Measurements from ENCODE around the gene PCDHA4. TPM values are rescaled to one million over a fixed set of nuclear protein-coding genes. Genes with fewer than 3 reads are reported as not detected.

Gene PCDHA4
- total and polyA plus RNA-seq, 2 experiments from 2014 or later, result 1.8 to 12.5 TPM

DNA sequence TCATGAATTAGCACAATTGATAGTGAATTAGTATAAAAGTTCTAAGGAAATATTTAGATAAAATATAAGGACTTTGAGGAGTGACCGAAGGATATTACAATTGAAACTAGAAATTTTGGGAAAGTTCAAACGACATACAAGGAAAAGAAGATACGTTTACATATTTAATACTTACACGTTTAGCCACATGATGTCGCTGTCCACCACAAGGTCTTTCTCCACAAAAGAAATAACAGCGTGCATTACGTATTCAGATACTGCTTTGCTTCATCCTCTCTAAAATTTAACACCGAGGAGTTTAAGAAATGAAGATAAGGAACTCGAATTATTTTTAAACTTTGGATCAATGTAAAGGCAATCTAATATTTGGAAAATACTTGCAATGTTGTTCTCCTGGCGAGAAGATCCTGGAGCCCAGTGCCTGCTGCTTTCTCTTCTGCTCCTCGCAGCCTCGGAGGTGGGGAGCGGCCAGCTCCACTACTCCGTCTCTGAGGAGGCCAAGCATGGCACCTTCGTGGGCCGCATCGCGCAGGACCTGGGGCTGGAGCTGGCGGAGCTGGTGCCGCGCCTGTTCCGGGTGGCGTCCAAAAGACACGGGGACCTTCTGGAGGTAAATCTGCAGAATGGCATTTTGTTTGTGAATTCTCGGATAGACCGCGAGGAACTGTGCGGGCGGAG is 5.9 kb upstream of the PCDHA4 start, which contains the start of gene PCDHA3:
TSS of gene PCDHA3 (plus strand) at position 242 of the 678 bp plus-strand sequence.
- Mint-ChIP-seq H3K9me3 (peaks cover 25% of the 10 kb centered on the region), H3K4me1 (no peaks in the 10 kb centered on the region; the same call in 1 of the 3 replicates), H3K27me3 (ENCODE audit: insufficient read depth, low read depth, poor library complexity) (no peaks in the 10 kb centered on the region), H3K4me3 (no peak within 1 kb of the TSS), H3K36me3 (ENCODE audit: low read depth) (peaks cover 48% of the 10 kb centered on the region), H3K27ac (no peak within 1 kb of the TSS)
- Histone ChIP-seq H3K79me2 (replicated peaks; ENCODE audit: insufficient read depth) (no peaks in the 10 kb centered on the region), H4K20me1 (replicated peaks; ENCODE audit: insufficient read depth) (no peaks in the 10 kb centered on the region), H3K27ac (ENCODE audit: low read depth) (no peak within 1 kb of the TSS), H3K36me3 (ENCODE audit: insufficient read depth) (no peaks in the 10 kb centered on the region), H3K4me2 (peak within 1 kb of the TSS; percentile 61), H3F3A (replicated peaks; ENCODE audit: low read depth) (no peaks in the 10 kb centered on the region), H3K9me2 (ENCODE audit: insufficient read depth) (no peaks in the 10 kb centered on the region), H3K4me1 (ENCODE audit: insufficient read depth) (no peaks in the 10 kb centered on the region), H3K4me3 (peak within 1 kb of the TSS; percentile 50), H2AFZ (peak within 1 kb of the TSS; percentile 15; the same call in 1 of the 2 replicates), H3K27me3 (ENCODE audit: insufficient read depth) (no peaks in the 10 kb centered on the region)
- TF ChIP-seq ZNF114 (CRISPR knock-in tag; IDR thresholded peaks at IDR 0.05) (no peak), STAT1 (IDR thresholded peaks at IDR 0.05; ENCODE audit: unreplicated experiment) (no peak), POLR2AphosphoS5 (IDR thresholded peaks at IDR 0.05; ENCODE audit: low read depth) (no peak)
- TF ChIP-seq, protein P1, sequence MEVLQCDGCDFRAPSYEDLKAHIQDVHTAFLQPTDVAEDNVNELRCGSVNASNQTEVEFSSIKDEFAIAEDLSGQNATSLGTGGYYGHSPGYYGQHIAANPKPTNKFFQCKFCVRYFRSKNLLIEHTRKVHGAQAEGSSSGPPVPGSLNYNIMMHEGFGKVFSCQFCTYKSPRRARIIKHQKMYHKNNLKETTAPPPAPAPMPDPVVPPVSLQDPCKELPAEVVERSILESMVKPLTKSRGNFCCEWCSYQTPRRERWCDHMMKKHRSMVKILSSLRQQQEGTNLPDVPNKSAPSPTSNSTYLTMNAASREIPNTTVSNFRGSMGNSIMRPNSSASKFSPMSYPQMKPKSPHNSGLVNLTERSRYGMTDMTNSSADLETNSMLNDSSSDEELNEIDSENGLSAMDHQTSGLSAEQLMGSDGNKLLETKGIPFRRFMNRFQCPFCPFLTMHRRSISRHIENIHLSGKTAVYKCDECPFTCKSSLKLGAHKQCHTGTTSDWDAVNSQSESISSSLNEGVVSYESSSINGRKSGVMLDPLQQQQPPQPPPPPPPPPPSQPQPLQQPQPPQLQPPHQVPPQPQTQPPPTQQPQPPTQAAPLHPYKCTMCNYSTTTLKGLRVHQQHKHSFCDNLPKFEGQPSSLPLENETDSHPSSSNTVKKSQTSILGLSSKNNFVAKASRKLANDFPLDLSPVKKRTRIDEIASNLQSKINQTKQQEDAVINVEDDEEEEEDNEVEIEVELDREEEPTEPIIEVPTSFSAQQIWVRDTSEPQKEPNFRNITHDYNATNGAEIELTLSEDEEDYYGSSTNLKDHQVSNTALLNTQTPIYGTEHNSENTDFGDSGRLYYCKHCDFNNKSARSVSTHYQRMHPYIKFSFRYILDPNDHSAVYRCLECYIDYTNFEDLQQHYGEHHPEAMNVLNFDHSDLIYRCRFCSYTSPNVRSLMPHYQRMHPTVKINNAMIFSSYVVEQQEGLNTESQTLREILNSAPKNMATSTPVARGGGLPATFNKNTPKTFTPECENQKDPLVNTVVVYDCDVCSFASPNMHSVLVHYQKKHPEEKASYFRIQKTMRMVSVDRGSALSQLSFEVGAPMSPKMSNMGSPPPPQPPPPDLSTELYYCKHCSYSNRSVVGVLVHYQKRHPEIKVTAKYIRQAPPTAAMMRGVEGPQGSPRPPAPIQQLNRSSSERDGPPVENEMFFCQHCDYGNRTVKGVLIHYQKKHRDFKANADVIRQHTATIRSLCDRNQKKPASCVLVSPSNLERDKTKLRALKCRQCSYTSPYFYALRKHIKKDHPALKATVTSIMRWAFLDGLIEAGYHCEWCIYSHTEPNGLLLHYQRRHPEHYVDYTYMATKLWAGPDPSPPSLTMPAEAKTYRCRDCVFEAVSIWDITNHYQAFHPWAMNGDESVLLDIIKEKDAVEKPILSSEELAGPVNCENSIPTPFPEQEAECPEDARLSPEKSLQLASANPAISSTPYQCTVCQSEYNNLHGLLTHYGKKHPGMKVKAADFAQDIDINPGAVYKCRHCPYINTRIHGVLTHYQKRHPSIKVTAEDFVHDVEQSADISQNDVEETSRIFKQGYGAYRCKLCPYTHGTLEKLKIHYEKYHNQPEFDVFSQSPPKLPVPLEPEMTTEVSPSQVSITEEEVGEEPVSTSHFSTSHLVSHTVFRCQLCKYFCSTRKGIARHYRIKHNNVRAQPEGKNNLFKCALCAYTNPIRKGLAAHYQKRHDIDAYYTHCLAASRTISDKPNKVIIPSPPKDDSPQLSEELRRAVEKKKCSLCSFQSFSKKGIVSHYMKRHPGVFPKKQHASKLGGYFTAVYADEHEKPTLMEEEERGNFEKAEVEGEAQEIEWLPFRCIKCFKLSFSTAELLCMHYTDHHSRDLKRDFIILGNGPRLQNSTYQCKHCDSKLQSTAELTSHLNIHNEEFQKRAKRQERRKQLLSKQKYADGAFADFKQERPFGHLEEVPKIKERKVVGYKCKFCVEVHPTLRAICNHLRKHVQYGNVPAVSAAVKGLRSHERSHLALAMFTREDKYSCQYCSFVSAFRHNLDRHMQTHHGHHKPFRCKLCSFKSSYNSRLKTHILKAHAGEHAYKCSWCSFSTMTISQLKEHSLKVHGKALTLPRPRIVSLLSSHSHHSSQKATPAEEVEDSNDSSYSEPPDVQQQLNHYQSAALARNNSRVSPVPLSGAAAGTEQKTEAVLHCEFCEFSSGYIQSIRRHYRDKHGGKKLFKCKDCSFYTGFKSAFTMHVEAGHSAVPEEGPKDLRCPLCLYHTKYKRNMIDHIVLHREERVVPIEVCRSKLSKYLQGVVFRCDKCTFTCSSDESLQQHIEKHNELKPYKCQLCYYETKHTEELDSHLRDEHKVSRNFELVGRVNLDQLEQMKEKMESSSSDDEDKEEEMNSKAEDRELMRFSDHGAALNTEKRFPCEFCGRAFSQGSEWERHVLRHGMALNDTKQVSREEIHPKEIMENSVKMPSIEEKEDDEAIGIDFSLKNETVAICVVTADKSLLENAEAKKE (CRISPR knock-in tag; IDR thresholded peaks at IDR 0.05), result no peak
- TF ChIP-seq, protein P2, sequence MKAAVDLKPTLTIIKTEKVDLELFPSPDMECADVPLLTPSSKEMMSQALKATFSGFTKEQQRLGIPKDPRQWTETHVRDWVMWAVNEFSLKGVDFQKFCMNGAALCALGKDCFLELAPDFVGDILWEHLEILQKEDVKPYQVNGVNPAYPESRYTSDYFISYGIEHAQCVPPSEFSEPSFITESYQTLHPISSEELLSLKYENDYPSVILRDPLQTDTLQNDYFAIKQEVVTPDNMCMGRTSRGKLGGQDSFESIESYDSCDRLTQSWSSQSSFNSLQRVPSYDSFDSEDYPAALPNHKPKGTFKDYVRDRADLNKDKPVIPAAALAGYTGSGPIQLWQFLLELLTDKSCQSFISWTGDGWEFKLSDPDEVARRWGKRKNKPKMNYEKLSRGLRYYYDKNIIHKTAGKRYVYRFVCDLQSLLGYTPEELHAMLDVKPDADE (IDR thresholded peaks at IDR 0.05), result no peak
- TF ChIP-seq, protein P3, sequence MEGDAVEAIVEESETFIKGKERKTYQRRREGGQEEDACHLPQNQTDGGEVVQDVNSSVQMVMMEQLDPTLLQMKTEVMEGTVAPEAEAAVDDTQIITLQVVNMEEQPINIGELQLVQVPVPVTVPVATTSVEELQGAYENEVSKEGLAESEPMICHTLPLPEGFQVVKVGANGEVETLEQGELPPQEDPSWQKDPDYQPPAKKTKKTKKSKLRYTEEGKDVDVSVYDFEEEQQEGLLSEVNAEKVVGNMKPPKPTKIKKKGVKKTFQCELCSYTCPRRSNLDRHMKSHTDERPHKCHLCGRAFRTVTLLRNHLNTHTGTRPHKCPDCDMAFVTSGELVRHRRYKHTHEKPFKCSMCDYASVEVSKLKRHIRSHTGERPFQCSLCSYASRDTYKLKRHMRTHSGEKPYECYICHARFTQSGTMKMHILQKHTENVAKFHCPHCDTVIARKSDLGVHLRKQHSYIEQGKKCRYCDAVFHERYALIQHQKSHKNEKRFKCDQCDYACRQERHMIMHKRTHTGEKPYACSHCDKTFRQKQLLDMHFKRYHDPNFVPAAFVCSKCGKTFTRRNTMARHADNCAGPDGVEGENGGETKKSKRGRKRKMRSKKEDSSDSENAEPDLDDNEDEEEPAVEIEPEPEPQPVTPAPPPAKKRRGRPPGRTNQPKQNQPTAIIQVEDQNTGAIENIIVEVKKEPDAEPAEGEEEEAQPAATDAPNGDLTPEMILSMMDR (conservative IDR thresholded peaks at IDR 0.05; ENCODE audit: low read depth in 2 of 2), result peak; percentile 63 to 67
- TF ChIP-seq, protein P4, sequence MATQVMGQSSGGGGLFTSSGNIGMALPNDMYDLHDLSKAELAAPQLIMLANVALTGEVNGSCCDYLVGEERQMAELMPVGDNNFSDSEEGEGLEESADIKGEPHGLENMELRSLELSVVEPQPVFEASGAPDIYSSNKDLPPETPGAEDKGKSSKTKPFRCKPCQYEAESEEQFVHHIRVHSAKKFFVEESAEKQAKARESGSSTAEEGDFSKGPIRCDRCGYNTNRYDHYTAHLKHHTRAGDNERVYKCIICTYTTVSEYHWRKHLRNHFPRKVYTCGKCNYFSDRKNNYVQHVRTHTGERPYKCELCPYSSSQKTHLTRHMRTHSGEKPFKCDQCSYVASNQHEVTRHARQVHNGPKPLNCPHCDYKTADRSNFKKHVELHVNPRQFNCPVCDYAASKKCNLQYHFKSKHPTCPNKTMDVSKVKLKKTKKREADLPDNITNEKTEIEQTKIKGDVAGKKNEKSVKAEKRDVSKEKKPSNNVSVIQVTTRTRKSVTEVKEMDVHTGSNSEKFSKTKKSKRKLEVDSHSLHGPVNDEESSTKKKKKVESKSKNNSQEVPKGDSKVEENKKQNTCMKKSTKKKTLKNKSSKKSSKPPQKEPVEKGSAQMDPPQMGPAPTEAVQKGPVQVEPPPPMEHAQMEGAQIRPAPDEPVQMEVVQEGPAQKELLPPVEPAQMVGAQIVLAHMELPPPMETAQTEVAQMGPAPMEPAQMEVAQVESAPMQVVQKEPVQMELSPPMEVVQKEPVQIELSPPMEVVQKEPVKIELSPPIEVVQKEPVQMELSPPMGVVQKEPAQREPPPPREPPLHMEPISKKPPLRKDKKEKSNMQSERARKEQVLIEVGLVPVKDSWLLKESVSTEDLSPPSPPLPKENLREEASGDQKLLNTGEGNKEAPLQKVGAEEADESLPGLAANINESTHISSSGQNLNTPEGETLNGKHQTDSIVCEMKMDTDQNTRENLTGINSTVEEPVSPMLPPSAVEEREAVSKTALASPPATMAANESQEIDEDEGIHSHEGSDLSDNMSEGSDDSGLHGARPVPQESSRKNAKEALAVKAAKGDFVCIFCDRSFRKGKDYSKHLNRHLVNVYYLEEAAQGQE (IDR thresholded peaks at IDR 0.05; ENCODE audit: unreplicated experiment), result no peak
- DNase-seq (ENCODE audit: low spot score) (peak; percentile 74), ATAC-seq (no peak)

All from GM23338 (cell line).